ENCODE measurements around the gene FAM169A.
"Not testable (repeated sequence)": the region's sequence is repeated elsewhere in the genome, so short reads cannot be mapped to it uniquely, and the experiment has no call there.

Gene FAM169A

DNA sequence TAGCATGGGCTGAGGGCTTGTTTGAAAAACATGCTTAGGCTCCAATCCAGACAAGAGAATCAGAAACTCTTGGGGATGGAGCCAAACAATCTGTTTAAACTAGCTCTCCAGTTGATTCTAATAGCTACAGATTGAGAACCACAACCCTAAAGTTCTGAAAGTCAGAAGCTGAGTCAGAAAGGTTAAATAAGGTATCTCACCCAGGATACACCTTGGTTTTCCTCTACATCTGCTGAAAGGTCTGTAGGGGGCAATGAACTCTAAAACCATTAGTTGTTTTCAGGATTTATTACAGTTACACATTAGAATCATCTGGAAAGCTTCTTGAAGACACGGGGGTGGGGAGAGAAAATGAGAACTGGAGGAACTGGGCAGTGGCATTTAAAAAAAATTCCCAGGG lies 104.9 kb downstream of the FAM169A start:
- peaks cover 5% of the 10 kb centered on the region; the same call in 1 of the 2 replicates for H3K4me1 ChIP-seq (ENCODE audit: insufficient read depth, low read length)
- no peak overlapping the region for H3K9ac ChIP-seq (ENCODE audit: low read depth, low read length)
- H3K36me3 ChIP-seq (ENCODE audit: insufficient read depth, low read length): peaks cover 81% of the 10 kb centered on the region
- no peak overlapping the region for H3K27ac ChIP-seq (ENCODE audit: low read depth, low read length)
- no peaks in the 10 kb centered on the region for H3K27me3 ChIP-seq (ENCODE audit: insufficient read depth, low read length)
- WGBS: 82% methylated on average over 1 of the region's 1 CpG
- no peaks in the 10 kb centered on the region for H3K9me3 ChIP-seq (ENCODE audit: insufficient read depth, low read depth, low read length)
- no peak overlapping the region for H3K4me3 ChIP-seq (ENCODE audit: low read length)

- not testable (repeated sequence) for H3K27ac ChIP-seq (ENCODE audit: low read depth, low read length); H3K27me3 ChIP-seq (ENCODE audit: insufficient read depth, low read length); H3K9me3 ChIP-seq (ENCODE audit: insufficient read depth, low read depth, low read length); H3K9ac ChIP-seq (ENCODE audit: low read depth, low read length); H3K4me3 ChIP-seq (ENCODE audit: low read length); H3K4me1 ChIP-seq (ENCODE audit: insufficient read depth, low read length)
- peaks cover 86% of the 10 kb centered on the region for H3K36me3 ChIP-seq (ENCODE audit: insufficient read depth, low read length)
- 97% methylated on average over 3 of the region's 4 CpGs for WGBS
Observed at GRCh38 chr5:74748742-74749141, 117.4 kb downstream of the FAM169A start.

DNA sequence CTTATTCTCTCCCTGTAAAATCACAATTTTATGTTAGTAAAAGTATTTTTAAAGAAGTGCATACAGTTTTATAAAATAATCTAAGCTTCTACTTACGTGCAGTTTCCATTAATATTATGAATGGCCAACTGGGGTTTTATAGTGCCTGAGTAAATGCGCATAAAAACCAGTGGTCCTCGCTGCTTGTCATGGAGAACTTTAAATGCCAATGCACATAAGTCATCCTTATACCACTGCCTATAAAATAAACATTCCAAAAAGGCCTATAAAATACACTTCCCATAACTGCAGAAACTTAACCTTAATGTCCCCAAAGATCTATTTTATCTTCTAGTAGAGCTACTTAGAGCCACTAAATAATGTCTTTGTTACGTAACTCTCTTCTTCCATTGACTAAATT lies 127.8 kb downstream of the FAM169A start:
- no peaks in the 10 kb centered on the region for H3K4me1 ChIP-seq (ENCODE audit: insufficient read depth, low read length)
- H3K9me3 ChIP-seq (ENCODE audit: insufficient read depth, low read depth, low read length): no peaks in the 10 kb centered on the region
- H3K27me3 ChIP-seq (ENCODE audit: insufficient read depth, low read length): no peaks in the 10 kb centered on the region
- H3K36me3 ChIP-seq (ENCODE audit: insufficient read depth, low read length): peaks cover 96% of the 10 kb centered on the region
- no peak overlapping the region for H3K4me3 ChIP-seq (ENCODE audit: low read length)
- H3K27ac ChIP-seq (ENCODE audit: low read depth, low read length): no peak overlapping the region
- WGBS: 96% methylated on average over 4 of the region's 4 CpGs
- H3K9ac ChIP-seq (ENCODE audit: low read depth, low read length): no peak overlapping the region

GRCh38 chr5:74736759-74737158 lies 129.4 kb downstream of the FAM169A start:
- no peaks in the 10 kb centered on the region for H3K9me3 ChIP-seq (ENCODE audit: insufficient read depth, low read depth, low read length)
- H3K9ac ChIP-seq (ENCODE audit: low read depth, low read length): no peak overlapping the region
- WGBS: 91% methylated on average over 5 of the region's 6 CpGs
- no peak overlapping the region for H3K27ac ChIP-seq (ENCODE audit: low read depth, low read length)
- H3K4me1 ChIP-seq (ENCODE audit: insufficient read depth, low read length): no peaks in the 10 kb centered on the region
- H3K4me3 ChIP-seq (ENCODE audit: low read length): no peak overlapping the region
- H3K27me3 ChIP-seq (ENCODE audit: insufficient read depth, low read length): no peaks in the 10 kb centered on the region
- H3K36me3 ChIP-seq (ENCODE audit: insufficient read depth, low read length): peaks cover 97% of the 10 kb centered on the region
